ENCODE measurements around the gene MARVELD1.

Gene MARVELD1

DNA sequence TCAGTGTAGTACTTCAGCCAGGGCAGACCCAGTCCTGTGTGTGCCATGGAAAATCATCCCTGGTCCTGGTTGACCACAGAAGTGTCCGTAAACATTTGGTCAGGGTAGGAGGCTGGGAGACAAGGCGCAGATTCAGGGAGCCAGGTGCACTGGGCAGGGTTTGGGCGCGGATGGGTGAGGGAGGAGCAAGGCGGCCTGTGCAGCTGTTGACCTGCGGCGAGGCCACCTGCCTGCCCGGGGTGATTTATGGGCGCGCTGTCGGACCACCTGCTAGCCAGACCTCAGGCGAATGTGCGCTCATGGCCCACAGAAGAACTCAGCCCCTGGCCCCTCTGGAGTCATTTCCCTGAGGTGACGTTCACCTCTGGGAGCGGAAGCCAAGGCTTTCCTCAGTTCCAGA lies 51.7 kb downstream of the MARVELD1 start:
- WGBS, 2 experiments = 95 to 97% methylated on average over 15 of the region's 15 CpGs
- H3K36me3 ChIP-seq (ENCODE audit: control insufficient read depth, insufficient read depth, low read length) = no peaks in the 10 kb centered on the region
- peaks cover 14% of the 10 kb centered on the region for H3K4me1 ChIP-seq (ENCODE audit: control insufficient read depth, insufficient read depth, low read length)
- H3K9me3 ChIP-seq (ENCODE audit: control insufficient read depth, low read length) = no peaks in the 10 kb centered on the region
- peaks cover 14% of the 10 kb centered on the region for H3K27me3 ChIP-seq (ENCODE audit: control insufficient read depth, insufficient read depth, low read length, poor library complexity, severe bottlenecking)
- H3K27ac ChIP-seq (ENCODE audit: insufficient read depth, low read depth, low read length, poor library complexity, severe bottlenecking) = no peak overlapping the region
- H3K4me3 ChIP-seq (ENCODE audit: insufficient read depth, low read depth, low read length) = no peak overlapping the region

DNA sequence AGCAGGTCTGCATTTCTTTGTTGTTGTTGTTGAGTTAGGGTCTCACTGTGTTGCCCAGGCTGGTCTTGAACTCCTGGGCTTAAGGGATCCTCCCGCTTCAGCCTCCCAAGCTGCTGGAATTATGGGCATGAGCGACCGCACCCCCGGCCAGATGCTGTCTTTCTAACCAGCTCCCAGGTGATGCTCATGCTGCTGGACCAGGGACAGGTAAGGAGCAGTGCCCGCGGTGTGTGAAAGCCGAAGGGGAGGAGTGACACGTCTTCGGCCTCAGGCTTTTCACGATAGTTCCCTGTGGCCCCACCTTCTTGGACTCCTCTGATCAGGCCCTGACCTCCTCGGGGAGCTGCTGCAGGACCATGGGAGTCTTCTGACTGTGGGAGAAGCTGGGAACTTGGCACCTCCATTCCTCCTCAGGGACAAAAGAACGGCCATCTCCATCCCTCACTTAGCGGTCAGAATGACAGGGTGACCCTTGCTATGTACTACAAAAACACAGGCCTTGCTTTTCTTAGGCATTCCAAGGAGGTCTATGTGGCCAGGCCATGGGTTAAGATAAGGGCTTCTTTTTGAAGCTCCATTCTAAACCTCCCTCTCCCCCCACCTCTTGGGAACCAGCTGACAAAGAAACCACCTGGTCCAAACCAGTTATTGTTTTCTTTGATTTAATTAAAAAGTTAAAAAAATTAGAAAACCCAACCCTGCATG lies 52.7 kb downstream of the MARVELD1 start:
- peaks cover 25% of the 10 kb centered on the region for H3K27me3 ChIP-seq (ENCODE audit: control insufficient read depth, insufficient read depth, low read length, poor library complexity, severe bottlenecking)

DNA sequence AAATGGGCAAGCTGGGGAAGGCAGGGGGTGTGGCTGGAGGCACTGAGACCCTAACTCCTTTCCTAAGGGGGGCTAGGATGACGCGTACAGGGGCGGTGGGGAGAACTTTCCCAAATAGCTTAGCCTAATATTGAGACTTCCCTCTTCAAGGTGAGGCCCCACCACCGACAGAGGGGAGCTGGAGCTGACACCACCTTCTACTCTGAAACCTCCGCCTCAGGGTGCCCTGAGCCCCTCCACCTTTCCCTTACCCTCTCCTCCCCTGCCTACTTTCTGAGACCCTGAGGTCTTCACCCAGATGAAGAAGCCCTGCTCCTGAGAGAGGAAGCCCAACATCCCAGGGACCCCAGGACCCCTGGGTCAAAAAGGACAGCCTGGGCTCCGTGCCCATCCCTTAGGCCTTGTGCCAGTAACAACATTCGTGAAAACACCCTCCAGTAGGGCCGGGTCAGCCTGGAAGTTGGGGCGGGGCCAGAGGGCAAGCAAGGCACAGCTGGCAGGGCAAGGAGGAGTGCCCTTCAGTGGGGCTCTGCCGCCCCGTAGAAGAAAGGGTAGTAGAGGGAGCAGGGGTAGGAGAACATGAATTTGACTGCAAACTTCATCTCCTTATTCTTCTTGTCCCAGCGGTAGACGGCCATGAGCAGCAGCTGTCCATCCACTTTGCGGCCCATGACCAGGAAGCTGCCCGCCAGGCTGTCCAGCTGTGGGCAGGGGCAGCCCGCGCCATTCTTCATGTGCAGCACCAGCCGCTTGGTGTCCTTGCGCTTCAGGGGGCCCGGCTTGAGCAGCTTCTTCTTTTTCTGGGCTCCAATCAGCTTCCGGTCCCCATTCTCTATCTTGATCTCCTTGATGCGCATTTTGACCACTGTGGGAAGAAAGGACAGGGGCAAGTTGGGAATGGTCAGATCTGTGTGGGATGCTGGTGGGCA lies 53.7 kb downstream of the MARVELD1 start:
- WGBS, 2 experiments = 94 to 95% methylated on average over 22 of the region's 22 CpGs

More for the DNA sequence above, 52.7 kb downstream of the MARVELD1 start:
- Histone ChIP-seq H3K4me3 (ENCODE audit: insufficient read depth, low read depth, low read length) (no peak overlapping the region), H3K4me1 (ENCODE audit: control insufficient read depth, insufficient read depth, low read length) (peaks cover 20% of the 10 kb centered on the region), H3K36me3 (ENCODE audit: control insufficient read depth, insufficient read depth, low read length) (no peaks in the 10 kb centered on the region), H3K27ac (ENCODE audit: insufficient read depth, low read depth, low read length, poor library complexity, severe bottlenecking) (no peak overlapping the region), H3K9me3 (ENCODE audit: control insufficient read depth, low read length) (no peaks in the 10 kb centered on the region)
- 94% methylated on average over 13 of the region's 13 CpGs for WGBS, 2 experiments

More for the DNA sequence above, 53.7 kb downstream of the MARVELD1 start:
- Histone ChIP-seq H3K4me1 (ENCODE audit: control insufficient read depth, insufficient read depth, low read length) (peaks cover 25% of the 10 kb centered on the region), H3K27me3 (ENCODE audit: control insufficient read depth, insufficient read depth, low read length, poor library complexity, severe bottlenecking) (peaks cover 35% of the 10 kb centered on the region), H3K4me3 (ENCODE audit: insufficient read depth, low read depth, low read length) (no peak overlapping the region), H3K36me3 (ENCODE audit: control insufficient read depth, insufficient read depth, low read length) (no peaks in the 10 kb centered on the region), H3K9me3 (ENCODE audit: control insufficient read depth, low read length) (no peaks in the 10 kb centered on the region), H3K27ac (ENCODE audit: insufficient read depth, low read depth, low read length, poor library complexity, severe bottlenecking) (no peak overlapping the region)

Data from ectodermal cell (in vitro differentiated cells).